Stimulated activated CD8-positive, alpha-beta memory T cell treated with anti-CD3 and anti-CD28 coated beads, Interleukin-7, amount 100 ng/mL, for 24 hours (primary cell): ENCODE data around the gene ARID1B.
A peak's percentile ranks its signal among the peaks of the same experiment; 100 is the strongest.

Source experiments
- DNase-seq: peaks from one replicate; pipeline ENCODE4 v3.0.0-alpha.2; 2020; ENCODE audit warnings: low read depth

The ARID1B gene

GRCh38 chr6:156773935-156774852, 3.0 kb upstream of the ARID1B start:
- no peak for DNase-seq

DNA sequence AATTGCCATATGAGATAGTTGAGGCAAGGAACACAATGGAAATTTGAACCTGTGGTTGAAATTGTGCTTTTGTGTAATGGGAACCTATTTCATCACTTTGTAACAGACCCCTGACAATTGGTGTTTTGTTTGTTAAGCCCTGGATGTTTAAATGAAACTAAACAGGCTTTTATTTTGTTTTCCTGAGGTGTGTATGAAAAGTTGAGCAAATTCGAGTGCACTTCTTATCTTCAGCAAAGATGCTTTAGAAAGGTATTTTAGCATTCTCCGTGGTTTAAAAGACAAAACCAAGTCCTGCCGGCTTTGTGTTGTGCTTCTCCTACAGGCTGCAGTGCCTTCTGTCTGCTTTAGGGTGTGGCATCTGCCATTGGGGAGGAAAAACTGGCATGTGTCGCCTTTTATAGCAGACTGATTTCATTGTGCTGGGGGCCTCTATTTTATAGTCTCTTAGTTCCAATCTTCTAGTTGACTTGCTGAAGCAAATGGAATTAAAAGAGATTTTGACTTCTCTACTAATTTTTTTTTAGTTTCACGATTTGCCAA, 2.2 kb upstream of the ARID1B start:
- DNase-seq = no peak

GRCh38 chr6:156775717-156776116, 1.5 kb upstream of the ARID1B start:
- no peak for DNase-seq

GRCh38 chr6:156776470-156776839, 723 bp upstream of the ARID1B start:
- no peak for DNase-seq

DNA sequence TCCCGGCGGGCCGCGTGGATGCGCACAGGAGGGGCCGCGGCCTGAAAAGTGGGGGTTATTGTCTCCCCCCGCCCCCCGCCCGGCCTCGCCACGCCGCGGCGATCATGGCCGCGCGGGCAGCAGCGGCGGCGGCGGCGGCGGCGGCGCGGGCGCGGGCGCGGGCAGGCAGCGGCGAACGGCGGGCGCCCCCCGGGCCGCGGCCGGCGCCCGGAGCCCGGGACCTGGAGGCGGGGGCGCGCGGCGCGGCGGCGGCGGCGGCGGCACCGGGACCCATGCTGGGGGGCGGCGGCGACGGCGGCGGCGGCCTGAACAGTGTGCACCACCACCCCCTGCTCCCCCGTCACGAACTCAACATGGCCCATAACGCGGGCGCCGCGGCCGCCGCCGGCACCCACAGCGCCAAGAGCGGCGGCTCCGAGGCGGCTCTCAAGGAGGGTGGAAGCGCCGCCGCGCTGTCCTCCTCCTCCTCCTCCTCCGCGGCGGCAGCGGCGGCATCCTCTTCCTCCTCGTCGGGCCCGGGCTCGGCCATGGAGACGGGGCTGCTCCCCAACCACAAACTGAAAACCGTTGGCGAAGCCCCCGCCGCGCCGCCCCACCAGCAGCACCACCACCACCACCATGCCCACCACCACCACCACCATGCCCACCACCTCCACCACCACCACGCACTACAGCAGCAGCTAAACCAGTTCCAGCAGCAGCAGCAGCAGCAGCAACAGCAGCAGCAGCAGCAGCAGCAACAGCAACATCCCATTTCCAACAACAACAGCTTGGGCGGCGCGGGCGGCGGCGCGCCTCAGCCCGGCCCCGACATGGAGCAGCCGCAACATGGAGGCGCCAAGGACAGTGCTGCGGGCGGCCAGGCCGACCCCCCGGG, 637 bp downstream of the ARID1B start:
- DNase-seq = peak; percentile 25

GRCh38 chr6:156778454-156779205, 1.5 kb downstream of the ARID1B start:
- DNase-seq = peak; percentile 22

DNA sequence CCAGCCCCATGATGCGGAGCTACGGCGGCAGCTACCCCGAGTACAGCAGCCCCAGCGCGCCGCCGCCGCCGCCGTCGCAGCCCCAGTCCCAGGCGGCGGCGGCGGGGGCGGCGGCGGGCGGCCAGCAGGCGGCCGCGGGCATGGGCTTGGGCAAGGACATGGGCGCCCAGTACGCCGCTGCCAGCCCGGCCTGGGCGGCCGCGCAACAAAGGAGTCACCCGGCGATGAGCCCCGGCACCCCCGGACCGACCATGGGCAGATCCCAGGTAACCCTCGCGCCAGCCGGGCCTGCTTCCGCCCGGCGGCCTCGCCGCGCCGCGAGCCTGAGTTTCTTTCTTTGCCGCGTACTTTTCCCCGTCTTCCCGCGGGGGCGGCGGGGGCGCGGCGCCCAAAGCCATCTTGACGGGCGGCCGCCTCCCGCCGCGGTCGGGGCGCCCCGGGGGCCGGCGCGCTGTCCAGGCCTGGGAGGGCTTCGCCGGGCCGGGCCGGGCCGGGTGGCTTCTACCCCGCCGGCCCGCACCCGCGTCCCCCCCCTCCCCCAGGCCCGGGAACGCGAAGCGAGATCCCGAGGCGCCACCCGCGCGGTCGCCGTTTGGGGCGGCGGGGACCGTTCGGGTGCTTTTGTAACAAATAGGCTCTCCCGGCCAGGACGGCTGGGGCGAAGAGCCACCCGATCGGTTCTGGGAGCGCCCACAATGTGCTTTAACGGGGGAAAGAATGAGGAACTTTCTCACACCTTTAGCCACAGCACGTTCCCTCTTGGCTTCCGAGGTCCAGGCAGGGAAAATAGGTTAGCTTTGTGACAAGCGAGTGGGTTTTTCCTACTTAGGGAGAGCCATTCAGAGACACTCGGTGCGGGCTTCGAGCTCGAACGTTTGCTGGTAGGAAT, 2.3 kb downstream of the ARID1B start:
- DNase-seq = peak; percentile 14

- no peak for DNase-seq
These were observed 3.0 kb downstream of the ARID1B start for GRCh38 chr6:156780102-156780641.

DNA sequence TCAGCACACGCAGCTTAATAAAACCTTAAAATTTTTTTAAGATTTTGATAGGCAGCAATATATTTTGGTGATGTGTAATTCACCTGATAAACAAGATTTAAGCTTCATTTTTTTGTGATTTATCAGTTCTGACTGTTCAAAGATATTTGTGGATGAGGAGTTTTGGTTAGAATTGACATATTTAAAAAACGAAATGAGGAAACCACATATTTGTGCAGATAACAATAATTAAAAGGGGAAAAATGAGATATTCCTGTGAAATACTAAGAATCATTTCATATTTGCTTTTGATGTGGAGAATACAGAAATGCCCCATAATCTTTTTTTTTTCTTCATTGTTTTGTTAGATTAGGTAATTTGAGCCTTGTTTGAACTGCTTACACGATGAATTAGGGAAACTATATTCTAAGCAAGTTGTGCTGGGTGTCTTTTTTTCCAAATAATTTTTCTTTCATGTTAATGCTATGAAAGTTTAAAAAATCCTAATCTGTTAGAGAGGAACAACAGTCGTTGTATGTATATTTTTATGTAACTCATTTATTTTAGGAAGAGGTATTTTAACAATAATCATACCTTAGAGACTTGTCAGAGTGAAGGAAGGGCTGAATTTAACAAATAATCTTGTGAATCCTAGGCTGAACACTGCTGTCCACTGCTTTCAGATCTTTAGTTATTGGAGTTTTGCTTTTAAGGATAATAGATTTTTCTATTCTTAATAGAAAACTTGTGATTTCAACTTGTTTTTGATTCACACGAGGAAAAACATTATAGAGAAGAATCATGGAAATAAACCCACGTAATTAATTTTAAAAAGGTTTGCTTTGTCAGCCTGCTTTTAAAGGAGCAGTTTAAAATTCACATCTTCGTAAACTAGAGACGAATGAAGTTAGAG, 4.0 kb downstream of the ARID1B start:
- no peak for DNase-seq

GRCh38 chr6:156781861-156782631, 4.9 kb downstream of the ARID1B start:
- no peak for DNase-seq

- no peak for DNase-seq
These were observed 5.6 kb downstream of the ARID1B start for GRCh38 chr6:156782691-156783320.

- DNase-seq = no peak
These were observed 6.8 kb downstream of the ARID1B start for GRCh38 chr6:156783958-156784357.

GRCh38 chr6:156786652-156787051, 9.5 kb downstream of the ARID1B start:
- no peak for DNase-seq

DNA sequence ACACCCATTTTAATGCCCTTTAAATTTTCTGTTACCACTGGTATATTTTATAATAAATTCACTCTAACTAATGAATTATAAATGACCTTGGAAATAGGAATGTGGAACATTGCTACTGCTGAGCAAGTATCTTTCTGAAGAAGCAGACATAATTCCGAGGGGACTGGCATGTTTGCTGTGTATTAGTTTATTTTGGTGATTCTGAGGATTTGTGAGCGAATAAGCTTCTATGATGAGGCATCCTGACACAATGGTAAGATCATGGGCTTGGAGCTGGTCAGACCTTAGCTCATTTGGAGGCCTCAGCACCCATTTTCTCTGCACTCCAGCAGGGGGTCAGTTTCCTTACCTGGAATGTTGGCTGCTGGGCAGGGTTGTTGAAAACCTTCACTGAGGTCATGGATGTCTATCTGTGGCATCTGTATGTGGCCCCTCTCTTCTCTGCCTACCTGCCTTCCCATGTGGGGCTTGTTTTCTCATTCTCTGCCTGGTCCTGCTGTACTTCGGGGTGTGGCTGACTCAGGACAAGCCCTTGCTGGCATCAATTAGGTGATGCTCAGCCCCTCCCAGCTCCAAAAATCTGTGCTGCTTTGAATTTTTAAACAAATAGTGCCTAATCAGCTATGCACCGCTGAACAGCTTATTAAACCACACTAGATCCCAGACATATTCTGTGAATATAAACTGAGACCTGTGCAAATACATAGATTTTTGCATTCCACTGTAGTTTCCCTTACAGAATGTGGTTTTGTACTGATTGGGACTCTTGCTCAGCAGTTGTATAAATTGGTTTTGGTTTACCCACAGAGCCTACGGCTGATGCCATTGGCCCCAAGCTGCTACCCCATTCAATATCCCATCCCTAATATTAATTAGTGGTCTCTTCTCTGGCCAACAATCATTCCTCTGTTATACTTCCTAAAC, 10.7 kb downstream of the ARID1B start:
- DNase-seq = no peak

GRCh38 chr6:156789081-156789943, 12.1 kb downstream of the ARID1B start:
- DNase-seq = no peak

- no peak for DNase-seq
These were observed 13.6 kb downstream of the ARID1B start for GRCh38 chr6:156790711-156791319.
